Skin epidermis (tissue), 12 donors: Measurements from ENCODE around the gene ADCY1.
"Not testable (repeated sequence)": the region's sequence is repeated elsewhere in the genome, so short reads cannot be mapped to it uniquely, and the experiment has no call there.

Experiments
- H3K27ac ChIP-seq, 21 experiments: fragments of 200-600 bp; sonication (generic) in 11 of 21; one replicate each; pipeline ENCODE4 v1.5.0; 2020; ENCODE audit warnings: mild to moderate bottlenecking in 3 of 21, inconsistent platforms in 2 of 21, moderate library complexity in 2 of 21
- H3K4me3 ChIP-seq, 7 experiments: fragments of 200-600 bp; sonication (generic) in 2 of 7; one replicate each; pipeline ENCODE4 v1.5.0; 2020; ENCODE audit warnings: inconsistent platforms in 2 of 7, mild to moderate bottlenecking in 2 of 7, moderate library complexity in 1 of 7

The ADCY1 gene

DNA sequence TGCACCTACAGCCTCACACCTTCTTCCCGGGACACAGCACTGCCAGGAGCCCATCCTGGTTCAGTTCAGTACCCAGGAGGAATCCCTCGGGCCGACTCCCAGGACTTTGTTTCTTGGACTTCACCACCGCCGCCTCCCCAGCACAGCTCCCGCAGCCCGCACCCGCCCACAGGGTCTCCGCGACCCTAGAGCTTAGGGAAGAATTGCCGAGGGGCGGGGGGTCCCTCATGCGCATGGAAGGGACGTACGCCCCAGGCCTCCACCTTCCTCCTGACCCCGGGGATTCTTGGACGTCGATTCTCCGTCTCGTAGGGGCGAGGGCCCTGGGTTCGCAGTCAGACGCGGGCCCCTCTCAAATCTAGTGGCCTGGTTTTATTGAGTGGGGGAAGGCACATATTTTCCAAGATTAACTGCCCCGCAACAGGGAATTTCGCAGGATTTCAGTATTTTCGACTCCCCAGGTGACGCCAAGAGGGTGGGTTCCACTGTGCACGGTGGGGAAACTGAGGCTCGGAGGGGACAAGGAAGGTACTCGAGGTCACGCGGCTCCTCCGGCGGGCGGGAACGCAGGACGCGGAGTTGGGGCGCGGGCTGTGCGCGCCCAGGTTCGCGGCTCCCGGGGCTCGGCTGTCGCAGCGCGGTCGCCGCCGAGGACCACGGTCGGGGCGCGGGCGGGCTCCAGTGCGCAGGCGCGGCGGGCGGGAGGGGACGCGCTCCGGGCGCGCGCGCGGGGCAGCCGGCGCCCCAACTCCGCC is at the start of gene ADCY1:
TSS of gene ADCY1 (plus strand) at position 708 of the 755 bp plus-strand sequence. CDS start 176 bp downstream, outside the sequence.
- Histone ChIP-seq H3K4me3 (peak within 1 kb of the TSS; percentile 24 to 46 (median 31)), H3K27ac (no peak within 1 kb of the TSS)

DNA sequence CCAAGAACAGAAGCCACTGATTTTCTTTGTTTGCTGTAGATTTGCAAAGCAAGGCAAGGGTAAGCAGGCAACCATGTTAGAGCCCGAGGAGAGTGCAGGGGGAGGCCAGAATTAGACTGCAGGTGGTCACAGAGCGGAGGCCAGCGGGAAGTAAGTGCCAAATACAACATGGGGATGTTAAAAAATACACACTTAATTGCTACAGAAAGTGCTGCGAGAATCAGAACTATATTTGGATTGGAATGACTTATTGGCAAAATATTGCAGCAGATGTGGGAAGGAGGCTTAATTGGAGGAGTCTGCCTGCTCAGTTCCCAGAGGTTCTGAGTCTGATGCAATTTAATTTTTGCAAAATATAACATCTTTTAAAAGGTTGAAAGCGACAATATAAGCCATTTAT is 49.7 kb upstream of the ADCY1 start:
- no peak overlapping the region for H3K27ac ChIP-seq
- no peak overlapping the region for H3K4me3 ChIP-seq

DNA sequence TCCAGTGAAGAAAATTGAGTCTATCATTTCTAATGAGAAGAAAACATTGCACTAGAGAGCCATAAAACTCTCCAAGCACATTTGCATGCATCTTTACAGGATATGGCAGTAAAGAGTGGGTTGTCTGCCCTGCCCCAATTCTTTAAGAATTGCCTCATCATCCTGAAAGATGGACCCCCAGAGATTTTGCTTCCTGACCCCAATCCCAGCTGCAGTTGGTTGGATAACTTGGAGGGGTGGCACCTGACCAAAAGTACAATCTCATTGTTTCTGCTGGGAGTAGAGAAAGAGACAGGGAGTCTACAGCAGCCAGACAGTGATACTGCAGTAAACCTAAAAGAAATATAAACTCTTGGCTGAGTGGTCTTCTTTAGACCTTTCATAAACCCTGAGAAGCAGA is 49.1 kb upstream of the ADCY1 start:
- Histone ChIP-seq H3K27ac (no peak overlapping the region), H3K4me3 (no peak overlapping the region)

GRCh38 chr7:45543473-45543872 is 30.7 kb upstream of the ADCY1 start:
- H3K27ac ChIP-seq, result no peak overlapping the region
- no peak overlapping the region for H3K4me3 ChIP-seq

DNA sequence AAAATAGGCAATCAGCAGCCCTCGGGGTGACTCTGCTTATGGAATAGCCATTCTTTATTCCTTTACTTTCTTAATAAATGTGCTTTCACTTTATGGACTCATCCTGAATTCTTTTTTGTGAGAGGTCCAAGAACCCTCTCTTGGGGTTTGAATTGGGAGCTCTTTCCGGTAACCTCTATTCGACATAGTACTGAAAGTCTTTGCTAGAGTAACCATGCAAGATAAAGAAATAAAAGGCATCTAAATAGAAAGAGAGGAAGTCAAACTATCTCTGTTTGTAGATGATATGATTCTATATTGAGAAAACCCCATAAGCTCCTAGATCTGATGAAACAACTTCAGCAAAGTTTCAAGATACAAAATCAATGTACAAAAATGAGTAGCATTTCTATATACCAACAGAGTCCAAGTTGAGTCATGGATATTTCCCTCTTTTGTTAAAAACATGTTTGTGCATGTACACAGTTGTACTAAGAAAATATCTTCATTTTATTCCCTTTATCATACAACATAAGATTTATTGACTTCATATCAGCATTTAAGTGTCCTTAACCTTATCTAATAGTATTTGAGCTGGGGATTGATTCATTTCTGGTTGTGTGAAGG is 29.0 kb upstream of the ADCY1 start:
- H3K27ac ChIP-seq, H3K4me3 ChIP-seq: not testable (repeated sequence)

GRCh38 chr7:45548917-45549316 is 25.3 kb upstream of the ADCY1 start:
- H3K4me3 ChIP-seq, H3K27ac ChIP-seq: not testable (repeated sequence)

DNA sequence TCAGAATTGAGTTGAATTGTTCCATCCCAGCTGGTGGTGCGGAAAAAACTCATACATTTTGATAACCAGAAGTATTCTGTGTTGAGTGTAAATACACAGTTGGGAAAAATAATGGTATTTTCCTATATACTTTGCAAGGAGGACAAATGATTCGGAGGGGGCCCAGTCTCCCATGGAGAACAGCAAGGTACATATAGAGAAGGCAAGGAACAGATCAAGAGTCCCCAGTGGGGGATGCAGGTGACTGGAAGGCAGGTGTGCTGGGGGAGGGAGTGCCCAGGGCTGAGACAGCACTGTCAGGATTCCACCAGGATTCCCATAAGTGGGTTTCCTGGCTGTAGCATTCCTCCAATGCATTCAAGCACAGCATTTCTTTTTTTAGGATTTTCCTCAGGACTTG is 10.8 kb upstream of the ADCY1 start:
- Histone ChIP-seq H3K4me3 (no peak overlapping the region), H3K27ac (no peak overlapping the region)

GRCh38 chr7:45563941-45564461 is 10.2 kb upstream of the ADCY1 start:
- Histone ChIP-seq H3K27ac (no peak overlapping the region), H3K4me3 (no peak overlapping the region)

DNA sequence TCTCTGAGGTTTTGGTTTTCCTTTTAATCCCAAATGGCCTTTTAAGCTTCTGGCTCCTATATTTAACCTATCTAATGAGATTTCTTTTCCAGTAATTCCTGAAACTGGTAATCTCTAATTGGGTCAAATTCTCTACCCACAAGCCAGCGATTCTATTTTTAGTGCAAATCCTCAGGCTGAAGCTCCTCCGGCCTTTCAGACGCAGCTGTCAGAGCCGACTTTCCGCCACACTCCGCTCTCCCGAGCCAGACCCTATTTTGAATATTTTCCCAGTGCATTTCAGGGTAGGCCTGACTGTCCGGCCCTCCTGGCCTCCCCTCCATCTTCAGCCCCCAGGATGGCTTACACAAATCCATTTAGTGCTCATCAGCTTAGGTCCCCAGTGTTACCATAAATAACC is 9.7 kb upstream of the ADCY1 start:
- no peak overlapping the region for H3K4me3 ChIP-seq
- no peak overlapping the region for H3K27ac ChIP-seq

GRCh38 chr7:45564886-45565455 is 9.2 kb upstream of the ADCY1 start:
- no peak overlapping the region for H3K27ac ChIP-seq
- no peak overlapping the region for H3K4me3 ChIP-seq

DNA sequence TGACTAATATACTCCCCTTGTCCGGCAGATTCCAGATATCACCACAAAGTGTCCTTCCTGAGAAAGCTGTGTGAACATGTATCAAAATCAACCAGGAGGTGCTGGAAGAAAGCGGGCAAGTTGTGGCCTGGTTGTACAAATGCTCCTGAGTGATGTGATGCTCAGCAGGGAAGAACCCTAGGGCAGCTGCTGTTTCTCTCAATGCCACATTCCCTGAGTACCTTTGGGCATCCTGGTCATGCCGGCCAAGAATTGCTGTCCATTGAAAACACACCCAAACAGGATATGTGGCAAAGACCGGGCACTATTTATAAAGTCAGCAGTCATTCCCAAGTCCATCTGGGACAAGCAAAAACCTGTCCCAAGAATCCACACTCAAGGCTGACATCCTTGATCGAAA is 7.8 kb upstream of the ADCY1 start:
- Histone ChIP-seq H3K4me3 (no peak overlapping the region), H3K27ac (no peak overlapping the region)

DNA sequence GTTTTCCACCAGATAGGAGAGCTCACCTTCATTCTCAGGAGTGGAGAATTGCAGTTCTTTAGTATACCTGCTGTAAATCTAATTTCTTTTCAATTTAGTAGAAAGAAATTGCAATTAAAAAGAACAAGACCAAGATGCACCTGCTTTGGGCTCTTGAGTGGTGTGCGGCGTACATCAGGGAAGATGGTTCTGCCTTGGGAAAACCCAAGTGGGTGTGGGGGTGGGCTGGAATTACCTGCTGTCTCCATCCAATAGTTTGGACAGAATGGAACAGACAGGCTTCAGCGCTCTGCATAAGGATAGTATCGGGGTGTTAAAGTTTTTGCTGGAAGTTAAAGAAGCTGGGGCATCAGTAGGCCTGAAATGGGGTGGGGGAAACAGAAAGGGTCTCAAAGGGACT is 7.2 kb upstream of the ADCY1 start:
- no peak overlapping the region for H3K4me3 ChIP-seq
- H3K27ac ChIP-seq, result no peak overlapping the region

GRCh38 chr7:45567713-45568112 is 6.5 kb upstream of the ADCY1 start:
- H3K27ac ChIP-seq, result no peak overlapping the region
- H3K4me3 ChIP-seq, result no peak overlapping the region

- H3K4me3 ChIP-seq, result no peak overlapping the region
- H3K27ac ChIP-seq, result no peak overlapping the region
Observed at GRCh38 chr7:45568536-45569289, 5.5 kb upstream of the ADCY1 start.

DNA sequence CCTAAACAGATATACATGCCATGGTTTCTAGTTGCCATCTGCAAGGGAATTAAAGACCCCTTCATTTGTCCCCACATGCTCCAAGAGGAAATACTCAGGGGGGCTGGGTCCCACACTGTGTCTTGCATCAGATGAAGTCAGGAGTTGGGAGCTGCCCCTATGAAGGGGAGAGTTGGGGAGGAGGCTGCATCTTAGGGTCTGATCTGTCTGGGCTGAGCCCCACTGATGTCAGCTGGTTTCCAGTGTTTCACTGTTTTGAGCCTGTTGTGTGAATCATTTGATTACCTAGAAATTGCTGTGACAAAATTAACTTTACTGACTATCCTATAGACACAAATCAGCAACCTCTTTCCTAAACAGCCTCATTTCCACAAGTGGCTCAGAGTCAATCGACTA is 4.9 kb upstream of the ADCY1 start:
- Histone ChIP-seq H3K4me3 (no peak overlapping the region), H3K27ac (no peak overlapping the region)

GRCh38 chr7:45570797-45571196 is 3.4 kb upstream of the ADCY1 start:
- Histone ChIP-seq H3K4me3 (no peak overlapping the region), H3K27ac (no peak overlapping the region)

- Histone ChIP-seq H3K4me3 (no peak overlapping the region), H3K27ac (no peak overlapping the region)
Observed at GRCh38 chr7:45573204-45573603, 964 bp upstream of the ADCY1 start.

GRCh38 chr7:45574416-45574668 is 174 bp downstream of the ADCY1 start:
- Histone ChIP-seq H3K27ac (no peak overlapping the region), H3K4me3 (peak overlapping the region in 6 of 7 experiments; percentile 24 to 46 (median 29))

DNA sequence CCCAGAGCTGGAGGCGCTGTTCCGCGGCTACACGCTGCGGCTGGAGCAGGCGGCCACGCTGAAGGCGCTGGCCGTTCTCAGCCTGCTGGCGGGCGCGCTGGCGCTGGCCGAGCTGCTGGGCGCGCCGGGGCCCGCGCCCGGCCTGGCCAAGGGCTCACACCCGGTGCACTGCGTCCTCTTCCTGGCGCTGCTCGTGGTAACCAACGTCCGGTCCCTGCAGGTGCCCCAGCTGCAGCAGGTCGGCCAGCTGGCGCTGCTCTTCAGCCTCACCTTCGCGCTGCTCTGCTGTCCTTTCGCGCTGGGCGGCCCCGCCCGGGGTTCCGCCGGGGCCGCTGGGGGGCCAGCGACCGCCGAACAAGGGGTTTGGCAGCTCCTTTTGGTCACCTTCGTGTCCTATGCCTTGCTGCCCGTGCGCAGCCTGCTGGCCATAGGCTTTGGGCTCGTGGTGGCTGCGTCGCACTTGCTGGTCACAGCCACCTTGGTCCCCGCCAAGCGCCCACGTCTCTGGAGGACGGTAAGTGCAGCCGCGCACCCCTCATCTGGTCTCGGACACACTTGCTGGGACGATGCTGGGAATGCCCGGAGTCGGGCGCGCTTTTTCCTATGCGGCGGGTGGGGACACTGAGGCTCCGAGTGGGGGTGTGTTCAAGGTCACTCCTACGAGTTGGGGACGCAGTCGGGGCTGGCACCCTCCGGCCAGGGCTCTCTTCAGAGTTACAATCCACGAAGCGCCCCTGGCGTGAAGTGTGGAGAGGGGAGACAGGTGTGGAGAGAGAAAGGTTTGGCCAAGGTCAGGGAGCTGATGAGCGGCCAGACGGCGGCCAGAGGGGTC is 717 bp downstream of the ADCY1 start:
- Histone ChIP-seq H3K4me3 (peak overlapping the region; percentile 24 to 46 (median 31)), H3K27ac (no peak overlapping the region)
